Common myeloid progenitor, CD34-positive (primary cell): ENCODE data around the gene GRIA1.
A peak's percentile ranks its signal among the peaks of the same experiment; 100 is the strongest.
"Not testable (repeated sequence)": the region's sequence is repeated elsewhere in the genome, so short reads cannot be mapped to it uniquely, and the experiment has no call there.

Experiments used
- CTCF ChIA-PET: fragments of 350-600 bp; sonication (Branson Sonifier 250); formaldehyde crosslinking; loops from one replicate; lab custom pipeline; 2021; ENCODE audit warnings: antibody characterized with exemption; lab: Charles Lee
- POLR2A ChIA-PET: fragments of 350-600 bp; sonication (Branson Sonifier 250); formaldehyde crosslinking; loops from one replicate; lab custom pipeline; 2021; ENCODE audit warnings: antibody characterized with exemption; lab: Charles Lee
- DNase-seq, 3 donors: peaks; one replicate each; pipeline versions ENCODE4 v3.0.0 to v3.0.0-alpha.2; 2013
- H3K27ac ChIP-seq, 2 experiments: 1 replicate in 1 of 2; 2 replicates in 1 of 2; pipeline ENCODE4 v1.7.0; 2013; ENCODE audit warnings: inconsistent platforms in 2 of 2, low read length in 2 of 2, mild to moderate bottlenecking in 2 of 2, low read depth in 1 of 2, moderate library complexity in 1 of 2; ENCODE audit not compliant: severe bottlenecking in 2 of 2, insufficient read depth in 1 of 2, poor library complexity in 1 of 2
- H3K27me3 ChIP-seq, 5 experiments: replicated peaks in 2 of 5; 1 replicate in 3 of 5; 2 replicates in 2 of 5; pipeline versions ENCODE4 v1.6.1 to v1.7.0; 2013; ENCODE audit warnings: low read length in 4 of 5, mild to moderate bottlenecking in 2 of 5, moderate library complexity in 2 of 5, inconsistent platforms in 1 of 5; ENCODE audit not compliant: insufficient read depth in 5 of 5, control insufficient read depth in 4 of 5
- H3K36me3 ChIP-seq, 4 experiments: 1 replicate in 2 of 4; 2 replicates in 2 of 4; pipeline versions ENCODE4 v1.6.1 to v1.7.0; 2013; ENCODE audit warnings: low read length in 3 of 4, control low read depth in 1 of 4, mild to moderate bottlenecking in 1 of 4; ENCODE audit not compliant: control insufficient read depth in 4 of 4, insufficient read depth in 4 of 4
- H3K4me1 ChIP-seq, 4 experiments: 1 replicate in 3 of 4; 2 replicates in 1 of 4; pipeline versions ENCODE4 v1.6.1 to v1.7.1; 2013; ENCODE audit warnings: low read length in 3 of 4, mild to moderate bottlenecking in 3 of 4, control low read depth in 1 of 4, inconsistent platforms in 1 of 4, moderate library complexity in 1 of 4; ENCODE audit not compliant: control insufficient read depth in 4 of 4, insufficient read depth in 4 of 4; ENCODE audit errors: control extremely low read depth in 1 of 4
- H3K4me3 ChIP-seq, 7 experiments: 1 replicate in 4 of 7; 2 replicates in 3 of 7; pipeline versions ENCODE4 v1.5.1 to v1.7.0; 2013; ENCODE audit warnings: mild to moderate bottlenecking in 7 of 7, low read length in 6 of 7, moderate library complexity in 6 of 7, inconsistent platforms in 2 of 7, low read depth in 2 of 7, control low read depth in 1 of 7; ENCODE audit not compliant: insufficient read depth in 4 of 7, control insufficient read depth in 1 of 7; ENCODE audit errors: extremely low read depth in 1 of 7
- H3K9me3 ChIP-seq, 5 experiments: 1 replicate in 4 of 5; 2 replicates in 1 of 5; pipeline versions ENCODE4 v1.6.1 to v1.7.1; 2013; ENCODE audit warnings: low read length in 4 of 5, mild to moderate bottlenecking in 2 of 5, inconsistent platforms in 1 of 5, low read depth in 1 of 5, moderate library complexity in 1 of 5; ENCODE audit not compliant: control insufficient read depth in 4 of 5, insufficient read depth in 2 of 5; ENCODE audit errors: control extremely low read depth in 1 of 5
- WGBS: methylation state at CpG from one replicate; pipeline ENCODE4 v1.1.5; 2013; ENCODE audit not compliant: insufficient coverage; 5-methylcytosine and 5-hydroxymethylcytosine counted together

GRIA1 gene

DNA sequence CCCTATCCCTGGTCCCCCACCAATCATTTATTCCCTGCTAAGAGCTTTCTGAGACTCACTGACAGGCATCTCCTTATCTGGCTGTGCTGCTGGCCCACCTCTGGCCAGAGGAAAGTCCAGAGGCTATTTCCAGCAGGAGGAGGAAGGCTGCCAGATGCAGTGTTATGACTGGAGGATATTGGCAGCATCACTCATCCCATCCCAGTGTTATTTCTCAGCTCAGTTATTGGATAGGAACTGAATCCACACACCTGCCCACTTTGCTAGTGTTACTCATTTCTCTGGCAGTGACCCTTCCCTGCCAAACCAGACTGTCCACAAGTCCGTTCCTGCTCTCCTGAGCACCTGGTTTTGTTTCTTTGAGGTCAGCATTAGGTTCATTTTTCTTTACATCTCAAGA is 228.2 kb downstream of the GRIA1 start:
- no peaks in the 10 kb centered on the region for H3K4me1 ChIP-seq
- CTCF ChIA-PET, result no interaction called here
- no peak overlapping the region for H3K27ac ChIP-seq
- H3K27me3 ChIP-seq, result no peaks in the 10 kb centered on the region
- no peaks in the 10 kb centered on the region for H3K36me3 ChIP-seq
- POLR2A ChIA-PET, result no interaction called here
- WGBS, result no CpG with 5 or more reads among the region's 1 CpG
- no peak for DNase-seq
- H3K9me3 ChIP-seq, result peaks cover 0 to 4% (median 0%) of the 10 kb centered on the region in 5 experiments
- no peak overlapping the region for H3K4me3 ChIP-seq

DNA sequence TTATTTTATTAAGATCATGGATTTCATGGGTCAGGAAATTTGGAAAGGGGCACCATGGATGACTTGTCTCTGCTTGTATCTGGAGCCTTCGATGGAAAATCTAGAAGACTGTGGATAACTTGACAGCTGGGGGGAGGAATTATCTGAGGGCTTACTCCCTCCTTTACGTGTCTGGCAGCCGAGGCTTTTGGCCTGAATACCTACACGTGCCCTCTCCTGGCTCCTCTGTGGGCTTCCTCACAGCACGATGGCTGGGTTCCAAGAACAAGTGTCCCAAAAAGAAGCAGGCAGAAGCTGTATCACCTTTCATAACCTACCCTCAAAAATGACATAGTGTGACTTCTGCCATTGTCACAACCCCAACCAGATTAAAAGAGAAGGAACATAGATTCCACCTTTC is 228.9 kb downstream of the GRIA1 start:
- no peak overlapping the region for H3K4me3 ChIP-seq
- WGBS, result 95% methylated on average over 2 of the region's 5 CpGs
- ChIA-PET CTCF (no interaction called here), POLR2A (no interaction called here)
- H3K36me3 ChIP-seq, result no peaks in the 10 kb centered on the region
- H3K27me3 ChIP-seq, result no peaks in the 10 kb centered on the region
- H3K9me3 ChIP-seq, result peaks cover 0 to 4% (median 0%) of the 10 kb centered on the region in 5 experiments
- no peak overlapping the region for H3K27ac ChIP-seq
- DNase-seq, result no peak
- no peaks in the 10 kb centered on the region for H3K4me1 ChIP-seq

DNA sequence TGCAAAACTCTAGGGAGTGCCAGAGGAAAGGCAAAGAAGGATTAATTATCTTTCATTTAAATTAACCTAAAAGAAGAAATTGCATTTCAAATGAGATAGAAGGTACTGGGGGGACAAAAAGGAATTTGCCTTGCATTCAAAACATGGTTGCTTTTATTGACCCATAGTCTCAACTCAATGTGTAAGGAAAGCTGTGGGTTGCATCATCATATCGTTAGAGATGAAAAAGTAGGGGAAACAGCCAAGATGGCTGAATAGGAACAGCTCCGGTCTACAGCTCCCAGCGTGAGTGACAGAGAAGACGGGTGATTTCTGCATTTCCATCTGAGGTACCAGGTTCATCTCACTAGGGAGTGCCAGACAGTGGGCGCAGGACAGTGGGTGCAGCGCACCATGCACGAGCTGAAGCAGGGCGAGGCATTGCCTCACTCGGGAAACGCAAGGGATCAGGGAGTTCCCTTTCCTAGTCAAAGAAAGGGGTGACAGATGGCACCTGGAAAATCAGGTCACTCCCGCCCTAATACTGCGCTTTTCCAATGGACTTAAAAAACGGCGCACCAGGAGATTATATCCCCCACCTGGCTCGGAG is 232.6 kb downstream of the GRIA1 start:
- 98% methylated on average over 8 of the region's 15 CpGs for WGBS
- DNase-seq, H3K4me3 ChIP-seq, H3K36me3 ChIP-seq, H3K27ac ChIP-seq, H3K27me3 ChIP-seq, H3K9me3 ChIP-seq, H3K4me1 ChIP-seq, POLR2A ChIA-PET, CTCF ChIA-PET: not testable (repeated sequence)

DNA sequence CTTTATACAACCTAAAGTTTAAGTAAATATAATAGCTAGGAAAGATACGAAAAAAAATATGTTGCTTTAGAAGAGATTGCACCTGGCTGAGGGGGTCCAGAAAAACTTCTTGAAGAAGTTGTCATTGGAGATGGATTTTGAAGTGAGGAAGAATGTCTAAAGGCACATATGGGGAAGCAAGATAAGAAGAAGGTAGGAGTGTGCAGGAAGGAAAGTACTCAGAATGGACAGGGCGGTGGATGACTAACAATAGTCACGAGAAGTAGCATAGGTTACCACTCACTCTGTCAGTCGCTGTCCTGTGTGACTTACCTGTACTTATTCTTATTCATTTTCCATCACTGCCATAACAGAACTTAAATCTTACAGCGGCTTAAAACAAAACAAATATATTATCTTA is 251.6 kb downstream of the GRIA1 start:
- CTCF ChIA-PET, result interaction anchor here (1.0 kb wide), 1 partner anchor 9 kb away, joined by 3 read pairs; no protein-coding TSS in a partner anchor
- no peaks in the 10 kb centered on the region for H3K36me3 ChIP-seq
- peaks cover 1 to 36% (median 29%) of the 10 kb centered on the region in 4 experiments for H3K4me1 ChIP-seq
- H3K27me3 ChIP-seq, result no peaks in the 10 kb centered on the region
- DNase-seq, result peak; percentile 69 to 96 (median 88)
- WGBS, result 0% methylated on average over 4 of the region's 5 CpGs
- no peaks in the 10 kb centered on the region for H3K9me3 ChIP-seq
- POLR2A ChIA-PET, result no interaction called here
- H3K27ac ChIP-seq, result no peak overlapping the region
- H3K4me3 ChIP-seq, result peak overlapping the region in 1 of 7 experiments; percentile 29

DNA sequence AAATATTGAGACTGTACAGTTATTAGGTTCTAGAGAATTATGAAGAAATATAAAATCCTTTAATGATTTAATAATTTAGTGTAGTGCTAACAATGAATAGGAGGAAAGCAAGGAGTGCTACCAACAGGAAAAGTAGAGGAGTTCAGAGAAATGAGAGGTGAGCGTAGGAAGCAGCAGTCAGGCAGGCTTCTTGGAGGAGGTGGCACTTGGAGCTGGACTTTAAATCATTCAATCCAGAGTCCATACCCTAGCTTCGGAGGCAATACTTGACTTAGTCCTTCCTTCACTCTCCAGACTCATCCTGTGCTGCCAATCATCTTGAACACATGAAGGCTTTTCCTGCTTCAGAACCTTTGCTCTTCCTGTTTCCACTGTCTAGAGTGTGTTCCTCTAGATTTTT is 254.3 kb downstream of the GRIA1 start:
- no peak overlapping the region for H3K27ac ChIP-seq
- no peaks in the 10 kb centered on the region for H3K36me3 ChIP-seq
- no peaks in the 10 kb centered on the region for H3K9me3 ChIP-seq
- H3K4me3 ChIP-seq, result no peak overlapping the region
- no peaks in the 10 kb centered on the region for H3K27me3 ChIP-seq
- H3K4me1 ChIP-seq, result peaks cover 1 to 41% (median 29%) of the 10 kb centered on the region in 4 experiments
- POLR2A ChIA-PET, result no interaction called here
- DNase-seq, result peak in 2 of 3 donors; percentile 22 to 47
- 56% methylated on average over 2 of the region's 2 CpGs for WGBS
- CTCF ChIA-PET, result no interaction called here

DNA sequence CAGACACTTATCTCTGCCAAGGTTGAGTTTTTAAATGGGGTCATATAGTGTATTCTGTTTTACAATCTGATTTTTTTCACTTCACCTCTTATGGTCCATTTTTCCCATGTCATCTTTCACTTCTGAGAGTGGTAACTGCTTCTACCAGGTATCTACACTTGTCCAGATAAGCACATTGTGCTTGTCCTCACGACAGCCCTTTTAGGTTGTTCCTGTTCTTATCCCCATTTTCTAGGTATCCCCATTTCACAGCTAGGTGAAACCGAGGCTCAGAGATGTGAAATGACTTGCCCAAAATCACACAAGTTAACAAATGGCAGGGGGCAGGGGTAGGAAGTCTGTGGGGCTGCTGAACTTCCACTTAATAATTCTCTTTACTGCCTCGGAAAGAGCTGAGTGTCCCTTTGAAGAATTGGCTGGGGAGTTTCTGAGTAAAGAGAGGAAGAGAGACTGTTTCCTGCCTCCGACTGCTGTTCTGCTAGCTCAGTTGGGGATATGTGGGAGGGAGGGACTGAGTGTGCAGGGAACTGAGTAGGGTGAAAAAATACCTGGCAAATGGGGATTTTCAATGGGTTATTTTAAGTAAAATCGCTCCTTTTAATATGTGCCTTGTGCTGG is 255.4 kb downstream of the GRIA1 start:
- 0% methylated on average over 5 of the region's 5 CpGs for WGBS
- H3K9me3 ChIP-seq, result no peaks in the 10 kb centered on the region
- H3K27ac ChIP-seq, result no peak overlapping the region
- peaks cover 1 to 41% (median 29%) of the 10 kb centered on the region in 4 experiments for H3K4me1 ChIP-seq
- no peaks in the 10 kb centered on the region for H3K36me3 ChIP-seq
- peak in 2 of 3 donors; percentile 29 to 54 for DNase-seq
- no peaks in the 10 kb centered on the region for H3K27me3 ChIP-seq
- no peak overlapping the region for H3K4me3 ChIP-seq
- CTCF ChIA-PET, result no interaction called here
- POLR2A ChIA-PET, result no interaction called here

DNA sequence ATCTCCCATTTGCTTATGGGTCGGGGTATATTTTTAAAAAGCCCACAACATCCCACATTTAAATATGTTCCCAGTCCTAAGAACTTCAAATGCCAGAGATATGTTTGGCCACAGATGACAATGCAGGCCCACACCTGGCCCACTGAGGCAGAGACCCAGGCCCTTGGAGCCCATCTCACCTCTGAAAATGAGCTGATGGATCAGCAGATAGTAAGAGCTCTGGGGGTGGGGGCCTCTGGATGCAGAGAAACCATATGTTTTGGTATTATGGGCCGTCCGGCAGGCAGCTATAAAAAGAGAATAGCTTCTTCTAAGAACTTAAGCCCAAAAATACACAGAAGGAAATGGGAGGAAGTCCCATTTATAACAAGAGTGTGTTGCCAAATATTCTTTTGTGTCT is 256.0 kb downstream of the GRIA1 start:
- Histone ChIP-seq H3K4me1 (peaks cover 1 to 40% (median 28%) of the 10 kb centered on the region in 4 experiments), H3K4me3 (no peak overlapping the region), H3K36me3 (no peaks in the 10 kb centered on the region), H3K9me3 (no peaks in the 10 kb centered on the region), H3K27ac (peak overlapping the region in 1 of 2 experiments; percentile 43), H3K27me3 (no peaks in the 10 kb centered on the region)
- POLR2A ChIA-PET, result no interaction called here
- CTCF ChIA-PET, result no interaction called here
- WGBS, result 0% methylated on average over 2 of the region's 3 CpGs
- peak in 1 of 3 donors; percentile 37 for DNase-seq
